Epithelial cell of esophagus (primary cell): ENCODE data around the gene GRIK3.
"Not testable (repeated sequence)": the region's sequence is repeated elsewhere in the genome, so short reads cannot be mapped to it uniquely, and the experiment has no call there.

Experiments
- DNase-seq: peaks from one replicate; pipeline ENCODE4 v3.0.0; 2010; ENCODE audit warnings: low read depth
- H3K4me3 ChIP-seq: 2 replicates; pipeline ENCODE4 v1.5.1; 2011; ENCODE audit warnings: mild to moderate bottlenecking, low read length, control low read depth
- CTCF ChIP-seq: IDR thresholded peaks from 2 replicates; pipeline ENCODE4 v1.5.1; 2011; ENCODE audit warnings: low read depth, mild to moderate bottlenecking, low read length, control low read depth, inconsistent platforms; ENCODE audit not compliant: insufficient read depth; ENCODE audit errors: missing control alignments

The GRIK3 gene

GRCh38 chr1:37034121-37035013 is at the start of gene GRIK3:
TSS of gene GRIK3 (minus strand) at chr1:37034515. CDS start at chr1:37034108, 407 bp downstream.
- H3K4me3 ChIP-seq, result no peak within 1 kb of the TSS
- no peak for TF ChIP-seq CTCF
- no peak for DNase-seq

DNA sequence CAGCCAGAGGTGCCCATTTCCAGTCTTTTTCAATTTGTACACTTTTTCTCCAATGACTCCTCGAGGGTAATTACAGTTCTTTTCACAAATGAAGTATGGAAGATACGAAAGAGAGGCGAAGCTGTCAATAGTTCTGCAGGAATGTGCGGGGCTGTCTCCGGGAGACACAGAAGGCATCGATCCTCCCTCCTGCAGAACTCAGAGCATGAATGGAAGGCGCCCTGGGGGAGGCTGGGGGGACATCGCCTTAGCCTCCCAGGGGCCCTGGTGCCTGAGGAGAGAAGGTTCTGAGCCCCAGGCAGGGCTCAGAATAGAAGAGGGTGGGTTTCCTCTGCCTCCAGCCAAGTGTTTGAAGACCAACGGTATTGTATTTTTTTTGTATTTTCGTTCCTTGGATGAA is 49.7 kb upstream of the GRIK3 start:
- H3K4me3 ChIP-seq, result no peak overlapping the region
- no peak for TF ChIP-seq CTCF
- DNase-seq, result no peak

GRCh38 chr1:37083603-37084002 is 49.3 kb upstream of the GRIK3 start:
- TF ChIP-seq CTCF, result no peak
- DNase-seq, result no peak
- H3K4me3 ChIP-seq, result no peak overlapping the region

- not testable (repeated sequence) for H3K4me3 ChIP-seq, DNase-seq
These were observed 46.1 kb upstream of the GRIK3 start for GRCh38 chr1:37080296-37080986.

- no peak for DNase-seq
- H3K4me3 ChIP-seq, result no peak overlapping the region
- no peak for TF ChIP-seq CTCF
These were observed 44.6 kb upstream of the GRIK3 start for GRCh38 chr1:37078866-37079265.

GRCh38 chr1:37076168-37076567 is 41.9 kb upstream of the GRIK3 start:
- TF ChIP-seq CTCF, result no peak
- no peak for DNase-seq
- H3K4me3 ChIP-seq, result no peak overlapping the region

GRCh38 chr1:37073854-37074379 is 39.6 kb upstream of the GRIK3 start:
- TF ChIP-seq CTCF, result no peak
- DNase-seq, result no peak
- H3K4me3 ChIP-seq, result no peak overlapping the region
